H1 (cell line): ENCODE measurements around the gene DACT1. TPM values are rescaled to one million over a fixed set of nuclear protein-coding genes. Genes with fewer than 3 reads are reported as not detected.

Experiments used
- CTCF ChIA-PET: fragments of 300-600 bp; sonication (Branson Sonifier 250); formaldehyde crosslinking; loops from one replicate; lab custom pipeline; 2021; ENCODE audit not compliant: partially characterized antibody; lab: Charles Lee
- POLR2A ChIA-PET: fragments of 300-600 bp; sonication (Branson Sonifier 250); formaldehyde crosslinking; loops from one replicate; lab custom pipeline; 2021; ENCODE audit warnings: inconsistent platforms; ENCODE audit not compliant: partially characterized antibody; lab: Charles Lee
- DNase-seq, 2 experiments: peaks; one replicate each; pipeline versions ENCODE4 v3.0.0 to v3.0.0-alpha.2; 2010 to 2022; ENCODE audit warnings: low spot score in 2 of 2, low read depth in 1 of 2, mixed read lengths in 1 of 2
- FAIRE-seq: peaks from 2 replicates; lab custom pipeline; 2011; peaks lifted over from hg19 to GRCh38; lab: Jason Lieb, UNC
- H2AFZ ChIP-seq: 2 replicates; pipeline ENCODE4 v1.8.1; 2012; ENCODE audit warnings: low read length, inconsistent platforms
- H2AK5ac ChIP-seq: 2 replicates; pipeline ENCODE4 v1.6.1; 2013; ENCODE audit warnings: low read depth, low read length
- H2BK120ac ChIP-seq: replicated peaks from 2 replicates; pipeline ENCODE3; 2013; ENCODE audit warnings: low read depth, low read length, inconsistent platforms
- H2BK12ac ChIP-seq: 2 replicates; pipeline ENCODE4 v1.6.1; 2013; ENCODE audit warnings: low read depth, low read length
- H2BK15ac ChIP-seq: 2 replicates; pipeline ENCODE4 v1.6.1; 2013; ENCODE audit warnings: low read length
- H2BK20ac ChIP-seq: 2 replicates; pipeline ENCODE4 v1.6.1; 2013; ENCODE audit warnings: low read length
- H2BK5ac ChIP-seq: 2 replicates; pipeline ENCODE4 v1.6.1; 2013; ENCODE audit warnings: low read depth, low read length
- H3K14ac ChIP-seq: 2 replicates; pipeline ENCODE4 v1.6.1; 2013; ENCODE audit warnings: inconsistent platforms; ENCODE audit not compliant: insufficient read length
- H3K18ac ChIP-seq: 2 replicates; pipeline ENCODE4 v1.6.1; 2013; ENCODE audit warnings: low read length; ENCODE audit errors: extremely low read depth
- H3K23ac ChIP-seq: 2 replicates; pipeline ENCODE4 v1.6.1; 2013; ENCODE audit warnings: inconsistent platforms; ENCODE audit not compliant: insufficient read length
- H3K23me2 ChIP-seq: 2 replicates; pipeline ENCODE4 v1.6.1; 2013; ENCODE audit warnings: low read depth, low read length
- H3K27ac ChIP-seq: 2 replicates; pipeline ENCODE4 v1.6.1; 2011; ENCODE audit warnings: low read depth, low read length, inconsistent platforms
- H3K27me3 ChIP-seq, 4 experiments: replicated peaks in 1 of 4; 1 replicate in 1 of 4; 2 replicates in 3 of 4; pipeline versions ENCODE4 v1.6.1 to v1.8.1; 2011 to 2013; ENCODE audit warnings: low read length in 3 of 4, mild to moderate bottlenecking in 3 of 4, inconsistent platforms in 2 of 4, mixed read lengths in 2 of 4, moderate library complexity in 1 of 4; ENCODE audit not compliant: control insufficient read depth in 3 of 4, insufficient read depth in 3 of 4; ENCODE audit errors: extremely low read depth in 1 of 4
- H3K36me3 ChIP-seq, 4 experiments: 2 replicates each; pipeline versions ENCODE4 v1.6.1 to v1.8.1; 2011 to 2013; ENCODE audit warnings: mild to moderate bottlenecking in 4 of 4, low read length in 3 of 4, moderate library complexity in 2 of 4, control low read depth in 1 of 4, inconsistent platforms in 1 of 4; ENCODE audit not compliant: insufficient read depth in 4 of 4, control insufficient read depth in 2 of 4
- H3K4ac ChIP-seq: replicated peaks from 2 replicates; pipeline ENCODE3; 2013; ENCODE audit warnings: low read length, low read depth, mixed read lengths, inconsistent platforms; ENCODE audit not compliant: insufficient read length
- H3K4me1 ChIP-seq, 4 experiments: replicated peaks in 1 of 4; 1 replicate in 1 of 4; 2 replicates in 3 of 4; pipeline versions ENCODE4 v1.6.1 to v1.8.1; 2011 to 2013; ENCODE audit warnings: low read length in 3 of 4, inconsistent platforms in 2 of 4, mixed read lengths in 1 of 4; ENCODE audit not compliant: insufficient read depth in 4 of 4, control insufficient read depth in 3 of 4
- H3K4me2 ChIP-seq, 2 experiments: 2 replicates each; pipeline versions ENCODE4 v1.6.1 to v1.8.1; 2011 to 2013; ENCODE audit warnings: low read depth in 2 of 2, low read length in 2 of 2, control low read depth in 1 of 2, inconsistent platforms in 1 of 2, mild to moderate bottlenecking in 1 of 2; ENCODE audit not compliant: insufficient read depth in 1 of 2
- H3K4me3 ChIP-seq, 4 experiments: fragments of 200-600, 300-600 bp in 1 of 4; sonication (generic), shearing (Covaris generic), sonication (Bioruptor Twin) in 1 of 4; 2 replicates each; pipeline versions ENCODE4 v1.5.1 to v1.8.1; 2011 to 2016; ENCODE audit warnings: low read length in 4 of 4, low read depth in 3 of 4, control low read depth in 2 of 4, inconsistent platforms in 2 of 4, mild to moderate bottlenecking in 2 of 4, mixed read lengths in 1 of 4, moderate library complexity in 1 of 4; ENCODE audit not compliant: insufficient read depth in 2 of 4; ENCODE audit errors: extremely low read depth in 1 of 4
- H3K56ac ChIP-seq: replicated peaks from 2 replicates; pipeline ENCODE3; 2013; ENCODE audit warnings: low read depth, mild to moderate bottlenecking, mixed read lengths, low read length, inconsistent platforms; ENCODE audit not compliant: insufficient read length
- H3K79me1 ChIP-seq: 2 replicates; pipeline ENCODE4 v1.6.1; 2013; ENCODE audit warnings: low read depth, low read length, control low read depth
- H3K79me2 ChIP-seq, 2 experiments: 2 replicates each; pipeline versions ENCODE4 v1.6.1 to v1.8.1; 2012 to 2013; ENCODE audit warnings: low read length in 2 of 2, mild to moderate bottlenecking in 2 of 2, inconsistent platforms in 1 of 2; ENCODE audit not compliant: insufficient read depth in 2 of 2, control insufficient read depth in 1 of 2
- H3K9ac ChIP-seq, 4 experiments: replicated peaks in 1 of 4; 1 replicate in 1 of 4; 2 replicates in 3 of 4; pipeline versions ENCODE4 v1.6.1 to v1.8.1; 2011 to 2013; ENCODE audit warnings: low read depth in 3 of 4, low read length in 3 of 4, control low read depth in 2 of 4, mild to moderate bottlenecking in 2 of 4, moderate library complexity in 2 of 4, inconsistent platforms in 1 of 4; ENCODE audit errors: extremely low read depth in 1 of 4
- H3K9me3 ChIP-seq, 2 experiments: 2 replicates each; pipeline versions ENCODE4 v1.6.1 to v1.8.1; 2012 to 2013; ENCODE audit warnings: mild to moderate bottlenecking in 2 of 2, moderate library complexity in 2 of 2, control low read depth in 1 of 2, inconsistent platforms in 1 of 2, low read depth in 1 of 2, low read length in 1 of 2, mixed read lengths in 1 of 2; ENCODE audit not compliant: insufficient read depth in 2 of 2
- H4K20me1 ChIP-seq, 2 experiments: replicated peaks in 1 of 2; 2 replicates each; pipeline versions ENCODE3 to v1.8.1; 2011 to 2013; ENCODE audit warnings: inconsistent platforms in 2 of 2, low read length in 2 of 2, mild to moderate bottlenecking in 1 of 2; ENCODE audit not compliant: insufficient read depth in 2 of 2, control insufficient read depth in 1 of 2
- H4K5ac ChIP-seq: 2 replicates; pipeline ENCODE4 v1.6.1; 2013; ENCODE audit warnings: low read length, low read depth, mixed read lengths, inconsistent platforms; ENCODE audit not compliant: insufficient read length
- H4K8ac ChIP-seq: 2 replicates; pipeline ENCODE4 v1.8.0; 2013; ENCODE audit warnings: mild to moderate bottlenecking, moderate library complexity, low read length, inconsistent platforms; ENCODE audit not compliant: insufficient read depth; ENCODE audit errors: extremely low read depth
- H4K91ac ChIP-seq: replicated peaks from 2 replicates; pipeline ENCODE3; 2013; ENCODE audit warnings: low read length, mixed read lengths, inconsistent platforms; ENCODE audit not compliant: insufficient read length
- BRCA1 ChIP-seq: IDR thresholded peaks from 2 replicates; pipeline ENCODE4 v1.6.1; 2012; ENCODE audit warnings: low read depth, low read length, improper control_type of control experiment
- CBX8 ChIP-seq: fragments of 300-800, 300-1000 bp; sonication (generic); IDR thresholded peaks from 2 replicates; pipeline ENCODE4 v1.7.1; 2016; ENCODE audit warnings: low read depth, low read length, borderline replicate concordance
- JUN ChIP-seq: IDR thresholded peaks from 2 replicates; pipeline ENCODE4 v1.6.1; 2011; ENCODE audit warnings: low read depth, mild to moderate bottlenecking, improper control_type of control experiment, low read length
- POLR2A ChIP-seq, 2 experiments: IDR thresholded peaks; 1 replicate in 1 of 2; 2 replicates in 1 of 2; pipeline ENCODE4 v1.6.1; 2011; ENCODE audit warnings: low read depth in 2 of 2, low read length in 2 of 2, mild to moderate bottlenecking in 2 of 2; ENCODE audit errors: control extremely low read depth in 1 of 2
- RNF2 ChIP-seq: fragments of 200-900, 300-1000 bp; sonication (generic); IDR thresholded peaks from 2 replicates; pipeline ENCODE4 v1.7.1; 2016; ENCODE audit warnings: borderline replicate concordance, low read depth, mild to moderate bottlenecking, antibody characterized with exemption, low read length; ENCODE audit not compliant: poor library complexity, severe bottlenecking; ENCODE audit errors: missing control alignments
- SUZ12 ChIP-seq: fragments of 200-600 bp; sonication (generic); IDR thresholded peaks from 2 replicates; pipeline ENCODE4 v1.6.1; 2012; ENCODE audit warnings: mild to moderate bottlenecking, inconsistent platforms, low read length, moderate library complexity, mixed read lengths
- WGBS, 2 experiments: shearing (Covaris generic) in 1 of 2; methylation state at CpG; one replicate each; pipeline versions ENCODE4 v1.1.6 to v1.1.7; 2013 to 2015; ENCODE audit warnings: low lambda C conversion rate in 2 of 2, mixed read lengths in 2 of 2, inconsistent platforms in 1 of 2, low coverage in 1 of 2, missing lambda C conversion rate in 1 of 2; ENCODE audit not compliant: insufficient replicate concordance in 2 of 2, insufficient coverage in 1 of 2, insufficient read length in 1 of 2; ENCODE audit errors: extremely low coverage in 1 of 2, missing lambda C conversion rate in 1 of 2; 5-methylcytosine and 5-hydroxymethylcytosine counted together
- polyA plus RNA-seq, 7 experiments: library from polyadenylated mRNA; depleted of rRNA in 3 of 7; stranded (reverse) in 5 of 7; unstranded in 2 of 7; fragments of >200 nt in 5 of 7; fragments of 200-250 nt in 2 of 7; gene quantifications; 1 replicate in 5 of 7; 2 replicates in 1 of 7; 4 replicates in 1 of 7; pipeline versions ENCODE4 v1.2.1 to v1.2.3, GENCODE V29; 2011 to 2013; ENCODE audit warnings: missing spikeins in 2 of 7, mixed read lengths in 2 of 7
- total RNA-seq: library from RNA; stranded (reverse); fragmentation: NEBNext Ultra II Directional; extraction: Animal tissue kit (Norgen Biotek cat#: 25700); gene quantifications from 2 replicates; pipeline ENCODE4 v1.2.1, GENCODE V29; 2021
- TF ChIP-seq, protein P1 (sequence below): IDR thresholded peaks from 2 replicates; pipeline ENCODE4 v1.6.1; 2011; ENCODE audit warnings: low read depth, mild to moderate bottlenecking, low read length; ENCODE audit not compliant: insufficient read depth
- TF ChIP-seq, protein P2 (sequence below), 3 experiments: IDR thresholded peaks; 1 replicate in 2 of 3; 2 replicates in 1 of 3; pipeline versions ENCODE4 v1.5.1 to v1.6.1; 2011; ENCODE audit warnings: low read length in 3 of 3, mild to moderate bottlenecking in 3 of 3, inconsistent platforms in 2 of 3, low read depth in 1 of 3, moderate library complexity in 1 of 3; ENCODE audit not compliant: insufficient read depth in 1 of 3; ENCODE audit errors: control extremely low read depth in 1 of 3
- TF ChIP-seq, protein P3 (sequence below): IDR thresholded peaks from 2 replicates; pipeline ENCODE4 v1.6.1; 2012; ENCODE audit warnings: inconsistent platforms

The DACT1 gene
- total and polyA plus RNA-seq, 2 of the 8 experiments (the other 6 are each of a cell fraction or from before 2014, with no cell fraction given), result 3.2 to 29.8 TPM

DNA sequence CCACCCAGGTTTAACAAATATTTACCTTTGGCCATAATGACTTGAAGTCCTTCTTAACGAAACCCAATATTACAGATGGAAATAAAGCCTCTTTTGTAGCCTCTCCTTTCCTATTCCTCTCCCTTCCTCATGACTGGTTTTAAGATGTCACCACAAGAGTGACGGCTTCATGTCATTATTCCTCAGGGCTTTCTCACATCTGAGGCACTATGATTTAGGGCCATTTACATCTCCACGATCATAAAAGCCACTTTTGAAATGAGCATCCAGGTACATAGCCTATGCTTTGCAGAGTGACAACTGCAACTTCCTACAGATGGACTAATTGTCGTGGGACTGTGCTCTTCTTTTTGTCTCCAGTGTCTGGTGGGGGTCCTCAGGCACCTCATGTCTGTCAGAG is 32.3 kb upstream of the DACT1 start:
- FAIRE-seq, result no peak
- no peak overlapping the region for H3K4me3 ChIP-seq
- H3K4me1 ChIP-seq, result no peaks in the 10 kb centered on the region; a peak in 1 of 7 replicates
- no peak overlapping the region for H2BK20ac ChIP-seq
- H2BK12ac ChIP-seq, result no peak overlapping the region
- H3K79me2 ChIP-seq, result no peaks in the 10 kb centered on the region
- no peak overlapping the region for H2BK15ac ChIP-seq
- H3K79me1 ChIP-seq, result no peaks in the 10 kb centered on the region
- H2BK120ac ChIP-seq, result no peak overlapping the region
- no peaks in the 10 kb centered on the region for H3K9me3 ChIP-seq
- no peak overlapping the region for H2BK5ac ChIP-seq
- H4K8ac ChIP-seq, result no peak overlapping the region
- no peak overlapping the region for H3K9ac ChIP-seq
- no peaks in the 10 kb centered on the region for H3K27me3 ChIP-seq
- no peak overlapping the region for H3K18ac ChIP-seq
- no peak for DNase-seq
- H3K14ac ChIP-seq, result no peak overlapping the region
- H4K20me1 ChIP-seq, result no peaks in the 10 kb centered on the region
- H4K91ac ChIP-seq, result no peak overlapping the region
- no peak overlapping the region for H2AFZ ChIP-seq
- no peak overlapping the region for H3K4ac ChIP-seq
- H4K5ac ChIP-seq, result no peak overlapping the region
- no peaks in the 10 kb centered on the region for H3K23me2 ChIP-seq
- H3K36me3 ChIP-seq, result no peaks in the 10 kb centered on the region
- POLR2A ChIA-PET, result no interaction called here
- H3K56ac ChIP-seq, result no peak overlapping the region
- WGBS, 2 experiments, result 88% methylated on average over 4 of the region's 4 CpGs; no CpG with 5 or more reads in 1 of the 2 experiments
- H3K4me2 ChIP-seq, result no peak overlapping the region
- H2AK5ac ChIP-seq, result no peak overlapping the region
- H3K23ac ChIP-seq, result no peak overlapping the region
- CTCF ChIA-PET, result no interaction called here
- no peak overlapping the region for H3K27ac ChIP-seq
- TF ChIP-seq POLR2A (IDR thresholded peaks at IDR 0.05; ENCODE audit: control extremely low read depth in 1 of 2, low read depth in 2 of 2, low read length in 2 of 2) (no peak), SUZ12 (no peak), BRCA1 (no peak), JUN (no peak), RNF2 (no peak), CBX8 (no peak)
- TF ChIP-seq, protein P1, sequence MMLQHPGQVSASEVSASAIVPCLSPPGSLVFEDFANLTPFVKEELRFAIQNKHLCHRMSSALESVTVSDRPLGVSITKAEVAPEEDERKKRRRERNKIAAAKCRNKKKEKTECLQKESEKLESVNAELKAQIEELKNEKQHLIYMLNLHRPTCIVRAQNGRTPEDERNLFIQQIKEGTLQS, result no peak
- TF ChIP-seq, protein P2, sequence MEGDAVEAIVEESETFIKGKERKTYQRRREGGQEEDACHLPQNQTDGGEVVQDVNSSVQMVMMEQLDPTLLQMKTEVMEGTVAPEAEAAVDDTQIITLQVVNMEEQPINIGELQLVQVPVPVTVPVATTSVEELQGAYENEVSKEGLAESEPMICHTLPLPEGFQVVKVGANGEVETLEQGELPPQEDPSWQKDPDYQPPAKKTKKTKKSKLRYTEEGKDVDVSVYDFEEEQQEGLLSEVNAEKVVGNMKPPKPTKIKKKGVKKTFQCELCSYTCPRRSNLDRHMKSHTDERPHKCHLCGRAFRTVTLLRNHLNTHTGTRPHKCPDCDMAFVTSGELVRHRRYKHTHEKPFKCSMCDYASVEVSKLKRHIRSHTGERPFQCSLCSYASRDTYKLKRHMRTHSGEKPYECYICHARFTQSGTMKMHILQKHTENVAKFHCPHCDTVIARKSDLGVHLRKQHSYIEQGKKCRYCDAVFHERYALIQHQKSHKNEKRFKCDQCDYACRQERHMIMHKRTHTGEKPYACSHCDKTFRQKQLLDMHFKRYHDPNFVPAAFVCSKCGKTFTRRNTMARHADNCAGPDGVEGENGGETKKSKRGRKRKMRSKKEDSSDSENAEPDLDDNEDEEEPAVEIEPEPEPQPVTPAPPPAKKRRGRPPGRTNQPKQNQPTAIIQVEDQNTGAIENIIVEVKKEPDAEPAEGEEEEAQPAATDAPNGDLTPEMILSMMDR (IDR thresholded peaks at IDR 0.05; ENCODE audit: control extremely low read depth in 1 of 3, insufficient read depth in 1 of 3, low read depth in 1 of 3, low read length in 3 of 3), result no peak
- TF ChIP-seq, protein P3, sequence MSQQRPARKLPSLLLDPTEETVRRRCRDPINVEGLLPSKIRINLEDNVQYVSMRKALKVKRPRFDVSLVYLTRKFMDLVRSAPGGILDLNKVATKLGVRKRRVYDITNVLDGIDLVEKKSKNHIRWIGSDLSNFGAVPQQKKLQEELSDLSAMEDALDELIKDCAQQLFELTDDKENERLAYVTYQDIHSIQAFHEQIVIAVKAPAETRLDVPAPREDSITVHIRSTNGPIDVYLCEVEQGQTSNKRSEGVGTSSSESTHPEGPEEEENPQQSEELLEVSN, result no peak
